Keratinocyte (primary cell): ENCODE results near the gene CDH8. TPM values are rescaled to one million over a fixed set of nuclear protein-coding genes. Genes with fewer than 3 reads are reported as not detected.

Experiments
- DNase-seq: peaks from one replicate; pipeline ENCODE4 v3.0.0-alpha.2; 2011; ENCODE audit warnings: low read depth, missing footprints, low spot score
- FAIRE-seq: peaks from 2 replicates; lab custom pipeline; 2011; peaks lifted over from hg19 to GRCh38; lab: Jason Lieb, UNC
- H2AFZ ChIP-seq: 2 replicates; pipeline ENCODE4 v1.6.0; 2012; ENCODE audit warnings: low read length, control low read depth, inconsistent platforms; ENCODE audit not compliant: control insufficient read depth
- H3K27ac ChIP-seq: 2 replicates; pipeline ENCODE4 v1.5.1; 2011; ENCODE audit warnings: low read length; ENCODE audit not compliant: control insufficient read depth, insufficient read depth
- H3K27me3 ChIP-seq: 3 replicates; pipeline ENCODE4 v1.6.0; 2011; ENCODE audit warnings: low read length; ENCODE audit not compliant: control insufficient read depth, insufficient read depth; ENCODE audit errors: extremely low read depth
- H3K36me3 ChIP-seq, 2 experiments: 2 replicates in 1 of 2; 3 replicates in 1 of 2; pipeline ENCODE4 v1.5.1; 2011; ENCODE audit warnings: low read length in 2 of 2, mild to moderate bottlenecking in 1 of 2; ENCODE audit not compliant: control insufficient read depth in 2 of 2, insufficient read depth in 2 of 2; ENCODE audit errors: extremely low read depth in 1 of 2
- H3K4me1 ChIP-seq: 3 replicates; pipeline ENCODE4 v1.5.1; 2011; ENCODE audit warnings: low read length; ENCODE audit not compliant: control insufficient read depth, insufficient read depth; ENCODE audit errors: extremely low read depth
- H3K4me2 ChIP-seq: 3 replicates; pipeline ENCODE4 v1.6.0; 2011; ENCODE audit warnings: low read depth, low read length; ENCODE audit not compliant: control insufficient read depth, insufficient read depth; ENCODE audit errors: extremely low read depth
- H3K4me3 ChIP-seq, 3 experiments: fragments of 200-600 bp in 1 of 3; sonication (generic) in 1 of 3; 2 replicates in 2 of 3; 3 replicates in 1 of 3; pipeline ENCODE4 v1.5.1; 2011 to 2016; ENCODE audit warnings: low read length in 3 of 3, mild to moderate bottlenecking in 3 of 3, control low read depth in 2 of 3, inconsistent platforms in 1 of 3, low read depth in 1 of 3, mixed read lengths in 1 of 3, mixed run types in 1 of 3, moderate library complexity in 1 of 3; ENCODE audit not compliant: control insufficient read depth in 2 of 3, insufficient read depth in 2 of 3; ENCODE audit errors: extremely low read depth in 1 of 3
- H3K79me2 ChIP-seq: 2 replicates; pipeline ENCODE4 v1.6.0; 2012; ENCODE audit warnings: low read length; ENCODE audit not compliant: control insufficient read depth, insufficient read depth
- H3K9ac ChIP-seq: 3 replicates; pipeline ENCODE4 v1.6.0; 2011; ENCODE audit warnings: low read length; ENCODE audit not compliant: control insufficient read depth, insufficient read depth; ENCODE audit errors: extremely low read depth
- H3K9me1 ChIP-seq: 3 replicates; pipeline ENCODE4 v1.6.0; 2011; ENCODE audit warnings: low read length; ENCODE audit not compliant: control insufficient read depth, insufficient read depth; ENCODE audit errors: extremely low read depth
- H3K9me3 ChIP-seq: 2 replicates; pipeline ENCODE4 v1.5.1; 2012; ENCODE audit warnings: low read depth, low read length; ENCODE audit not compliant: control insufficient read depth
- H4K20me1 ChIP-seq: 3 replicates; pipeline ENCODE4 v1.6.0; 2011; ENCODE audit warnings: low read length; ENCODE audit not compliant: control insufficient read depth, insufficient read depth; ENCODE audit errors: extremely low read depth
- EZH2 ChIP-seq: IDR thresholded peaks from one replicate; pipeline ENCODE4 v1.6.1; 2012; ENCODE audit warnings: inconsistent platforms, mild to moderate bottlenecking, low read length, moderate library complexity
- dilution Hi-C: fragments of 300-500 bp; cut with MboI; formaldehyde crosslinking; loops from one replicate; pipeline ENCODE4 v1.7.0; 2020; ENCODE audit warnings: low sequenced_read_pairs; ENCODE audit not compliant: extremely low pct_ligation_motif_present
- polyA plus RNA-seq, 5 experiments: library from polyadenylated mRNA; depleted of rRNA in 3 of 5; stranded (reverse) in 3 of 5; stranded (forward) in 1 of 5; unstranded in 1 of 5; fragments of >200 nt; gene quantifications; 1 replicate in 1 of 5; 2 replicates in 3 of 5; 3 replicates in 1 of 5; pipeline versions ENCODE4 v1.2.1 to v1.2.3, GENCODE V29; 2011 to 2012; ENCODE audit warnings: missing spikeins in 2 of 5, low read depth in 1 of 5, low replicate concordance in 1 of 5
- TF ChIP-seq, protein P1 (sequence below), 3 experiments: IDR thresholded peaks in 1 of 3; conservative IDR thresholded peaks in 1 of 3; optimal IDR thresholded peaks in 1 of 3; 2 replicates in 2 of 3; 3 replicates in 1 of 3; pipeline versions ENCODE3 to v1.5.1; 2011; ENCODE audit warnings: low read length in 3 of 3, mild to moderate bottlenecking in 3 of 3, moderate library complexity in 2 of 3, control low read depth in 1 of 3, inconsistent platforms in 1 of 3; ENCODE audit not compliant: insufficient read depth in 2 of 3; ENCODE audit errors: extremely low read depth in 1 of 3

Gene CDH8
- polyA plus RNA-seq, 1 donor (not counting 4 experiments of a cell fraction or from before 2014, with no cell fraction given) = 0.18 TPM

DNA sequence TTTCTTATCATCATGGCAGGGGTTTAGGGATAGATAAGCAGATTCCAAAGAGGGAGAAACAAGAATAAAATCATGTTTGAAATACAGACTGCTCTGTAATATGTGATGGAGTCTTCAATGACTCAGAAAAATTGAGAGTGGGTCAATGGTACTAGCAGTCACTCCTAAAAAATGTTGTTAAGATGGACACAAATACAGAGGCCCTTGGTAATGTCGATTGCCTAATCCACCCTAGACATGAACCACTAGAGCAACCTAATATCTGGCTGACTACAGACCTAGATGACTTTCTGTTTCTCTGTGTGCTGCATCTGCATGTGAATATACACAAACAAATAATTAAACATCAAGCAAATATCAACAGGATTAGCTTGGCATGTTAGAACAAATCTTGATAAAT, 135.8 kb downstream of the CDH8 start:
- H3K9ac ChIP-seq = no peak overlapping the region
- TF ChIP-seq, protein P1, sequence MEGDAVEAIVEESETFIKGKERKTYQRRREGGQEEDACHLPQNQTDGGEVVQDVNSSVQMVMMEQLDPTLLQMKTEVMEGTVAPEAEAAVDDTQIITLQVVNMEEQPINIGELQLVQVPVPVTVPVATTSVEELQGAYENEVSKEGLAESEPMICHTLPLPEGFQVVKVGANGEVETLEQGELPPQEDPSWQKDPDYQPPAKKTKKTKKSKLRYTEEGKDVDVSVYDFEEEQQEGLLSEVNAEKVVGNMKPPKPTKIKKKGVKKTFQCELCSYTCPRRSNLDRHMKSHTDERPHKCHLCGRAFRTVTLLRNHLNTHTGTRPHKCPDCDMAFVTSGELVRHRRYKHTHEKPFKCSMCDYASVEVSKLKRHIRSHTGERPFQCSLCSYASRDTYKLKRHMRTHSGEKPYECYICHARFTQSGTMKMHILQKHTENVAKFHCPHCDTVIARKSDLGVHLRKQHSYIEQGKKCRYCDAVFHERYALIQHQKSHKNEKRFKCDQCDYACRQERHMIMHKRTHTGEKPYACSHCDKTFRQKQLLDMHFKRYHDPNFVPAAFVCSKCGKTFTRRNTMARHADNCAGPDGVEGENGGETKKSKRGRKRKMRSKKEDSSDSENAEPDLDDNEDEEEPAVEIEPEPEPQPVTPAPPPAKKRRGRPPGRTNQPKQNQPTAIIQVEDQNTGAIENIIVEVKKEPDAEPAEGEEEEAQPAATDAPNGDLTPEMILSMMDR (optimal IDR thresholded peaks at IDR 0.05 in 1 of 3, IDR thresholded peaks at IDR 0.05 in 1 of 3, conservative IDR thresholded peaks at IDR 0.05 in 1 of 3; ENCODE audit: extremely low read depth in 1 of 3, insufficient read depth in 2 of 3, low read length in 3 of 3) = no peak
- no peak for TF ChIP-seq EZH2
- no peak overlapping the region for H3K4me2 ChIP-seq
- no peaks in the 10 kb centered on the region for H3K9me1 ChIP-seq
- H3K79me2 ChIP-seq = no peaks in the 10 kb centered on the region
- no peak overlapping the region for H3K27ac ChIP-seq
- H3K4me3 ChIP-seq = no peak overlapping the region
- H2AFZ ChIP-seq = no peak overlapping the region
- no peak for FAIRE-seq
- no peaks in the 10 kb centered on the region for H3K4me1 ChIP-seq
- no peaks in the 10 kb centered on the region for H3K36me3 ChIP-seq
- H4K20me1 ChIP-seq = no peaks in the 10 kb centered on the region
- dilution Hi-C loops = no loop called here
- no peak for DNase-seq
- no peaks in the 10 kb centered on the region for H3K27me3 ChIP-seq
- no peaks in the 10 kb centered on the region for H3K9me3 ChIP-seq

DNA sequence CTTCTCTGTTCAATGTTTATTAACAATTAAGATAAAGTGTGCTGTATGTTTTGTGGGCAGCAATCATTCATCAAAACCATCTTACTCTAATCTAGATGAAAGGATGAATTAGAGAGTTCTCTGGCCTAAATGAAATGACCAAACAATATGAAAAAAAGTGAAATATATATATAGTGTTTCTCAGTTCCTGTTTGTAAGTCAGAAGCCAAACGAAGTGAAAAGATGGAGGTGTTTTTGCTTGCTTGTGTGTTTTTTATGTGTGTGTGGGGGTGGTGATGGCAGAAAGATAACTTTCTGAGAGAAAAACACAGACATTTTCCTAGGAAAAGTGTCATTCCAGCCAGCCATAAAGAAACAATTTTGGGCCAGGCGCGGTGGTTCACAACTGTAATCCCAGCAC, 138.6 kb downstream of the CDH8 start:
- DNase-seq (no peak), FAIRE-seq (no peak)
- Histone ChIP-seq H3K9me3 (no peaks in the 10 kb centered on the region), H3K9me1 (no peaks in the 10 kb centered on the region), H3K4me2 (no peak overlapping the region), H3K27me3 (no peaks in the 10 kb centered on the region), H3K4me1 (peaks cover 5% of the 10 kb centered on the region), H3K4me3 (no peak overlapping the region), H4K20me1 (no peaks in the 10 kb centered on the region), H3K27ac (no peak overlapping the region), H3K79me2 (no peaks in the 10 kb centered on the region), H2AFZ (no peak overlapping the region), H3K36me3 (no peaks in the 10 kb centered on the region), H3K9ac (no peak overlapping the region)
- dilution Hi-C loops = no loop called here
- TF ChIP-seq EZH2 = no peak
- TF ChIP-seq, protein P1 (optimal IDR thresholded peaks at IDR 0.05 in 1 of 3, IDR thresholded peaks at IDR 0.05 in 1 of 3, conservative IDR thresholded peaks at IDR 0.05 in 1 of 3; ENCODE audit: extremely low read depth in 1 of 3, insufficient read depth in 2 of 3, low read length in 3 of 3) = no peak
